ENCODE measurements around the gene NACC1.

DNA sequence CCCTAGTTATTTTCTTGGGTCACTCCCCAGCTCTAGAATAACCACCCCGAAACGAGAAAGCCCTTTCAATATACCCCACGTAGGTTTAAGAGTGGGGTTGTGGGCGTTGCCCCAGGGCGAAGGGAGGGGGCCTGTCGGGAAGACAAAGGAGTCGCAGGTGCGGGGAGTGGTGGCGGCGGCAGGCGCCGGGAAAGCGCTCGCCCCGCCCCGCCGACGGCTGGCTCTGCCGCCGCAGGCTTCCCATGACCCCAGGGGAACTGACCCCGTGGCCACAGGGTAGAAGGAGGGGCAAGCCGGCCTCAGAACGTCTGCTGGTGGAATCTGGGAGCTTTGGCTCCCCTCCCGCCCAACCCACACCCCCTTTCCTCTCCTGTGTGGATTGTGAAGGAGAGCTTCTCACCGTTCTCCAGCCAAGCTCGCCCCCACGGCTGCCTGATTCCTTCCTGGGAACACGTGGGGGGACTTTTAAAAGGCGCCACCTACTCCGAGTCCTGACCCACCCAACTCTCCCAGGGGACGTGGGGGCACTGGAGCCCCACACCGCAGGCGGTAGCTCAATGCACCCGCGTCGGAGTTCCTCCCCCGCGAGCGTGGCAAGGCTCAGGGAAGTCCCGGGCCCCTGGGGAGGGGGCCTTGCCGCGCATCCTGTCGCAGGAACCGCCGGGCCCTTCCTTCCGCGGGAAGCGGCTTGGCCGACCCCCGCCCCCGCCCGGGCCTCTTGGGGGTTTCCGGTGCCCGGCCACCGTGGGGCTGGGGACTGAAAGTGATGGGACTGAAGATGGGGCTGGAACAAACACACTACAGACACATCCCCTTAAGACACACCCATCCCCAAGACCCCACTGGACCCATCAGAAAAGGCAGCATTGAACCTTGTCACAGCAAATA lies 37.7 kb downstream of the NACC1 start:
- TF ChIP-seq, protein P1, sequence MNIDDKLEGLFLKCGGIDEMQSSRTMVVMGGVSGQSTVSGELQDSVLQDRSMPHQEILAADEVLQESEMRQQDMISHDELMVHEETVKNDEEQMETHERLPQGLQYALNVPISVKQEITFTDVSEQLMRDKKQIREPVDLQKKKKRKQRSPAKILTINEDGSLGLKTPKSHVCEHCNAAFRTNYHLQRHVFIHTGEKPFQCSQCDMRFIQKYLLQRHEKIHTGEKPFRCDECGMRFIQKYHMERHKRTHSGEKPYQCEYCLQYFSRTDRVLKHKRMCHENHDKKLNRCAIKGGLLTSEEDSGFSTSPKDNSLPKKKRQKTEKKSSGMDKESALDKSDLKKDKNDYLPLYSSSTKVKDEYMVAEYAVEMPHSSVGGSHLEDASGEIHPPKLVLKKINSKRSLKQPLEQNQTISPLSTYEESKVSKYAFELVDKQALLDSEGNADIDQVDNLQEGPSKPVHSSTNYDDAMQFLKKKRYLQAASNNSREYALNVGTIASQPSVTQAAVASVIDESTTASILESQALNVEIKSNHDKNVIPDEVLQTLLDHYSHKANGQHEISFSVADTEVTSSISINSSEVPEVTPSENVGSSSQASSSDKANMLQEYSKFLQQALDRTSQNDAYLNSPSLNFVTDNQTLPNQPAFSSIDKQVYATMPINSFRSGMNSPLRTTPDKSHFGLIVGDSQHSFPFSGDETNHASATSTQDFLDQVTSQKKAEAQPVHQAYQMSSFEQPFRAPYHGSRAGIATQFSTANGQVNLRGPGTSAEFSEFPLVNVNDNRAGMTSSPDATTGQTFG (tag by site-specific recombination; IDR thresholded peaks at IDR 0.05; ENCODE audit: borderline replicate concordance), result no peak
- TF ChIP-seq ZNF350 (tag by site-specific recombination; IDR thresholded peaks at IDR 0.05) (no peak), YY1 (tag by site-specific recombination; IDR thresholded peaks at IDR 0.05) (no peak), MZF1 (tag by site-specific recombination; IDR thresholded peaks at IDR 0.05; ENCODE audit: borderline replicate concordance) (0 out of 2 replicates have a peak, but pooled peaks have one; percentile 6), ZNF518A (tag by site-specific recombination; conservative IDR thresholded peaks at IDR 0.05; ENCODE audit: low read depth) (no peak), ZNF624 (tag by site-specific recombination; IDR thresholded peaks at IDR 0.05) (no peak), ZNF776 (tag by site-specific recombination; IDR thresholded peaks at IDR 0.05; ENCODE audit: borderline replicate concordance) (no peak), SALL2 (tag by site-specific recombination; IDR thresholded peaks at IDR 0.05; ENCODE audit: borderline replicate concordance) (no peak), KLF1 (tag by site-specific recombination; IDR thresholded peaks at IDR 0.05) (peak; percentile 77), MEIS1 (CRISPR knock-in tag; IDR thresholded peaks at IDR 0.05; ENCODE audit: borderline replicate concordance) (no peak), ZNF214 (tag by site-specific recombination; IDR thresholded peaks at IDR 0.05; ENCODE audit: borderline replicate concordance) (no peak), ZNF202 (tag by site-specific recombination; IDR thresholded peaks at IDR 0.05; ENCODE audit: borderline replicate concordance) (no peak)
- TF ChIP-seq, protein P2, sequence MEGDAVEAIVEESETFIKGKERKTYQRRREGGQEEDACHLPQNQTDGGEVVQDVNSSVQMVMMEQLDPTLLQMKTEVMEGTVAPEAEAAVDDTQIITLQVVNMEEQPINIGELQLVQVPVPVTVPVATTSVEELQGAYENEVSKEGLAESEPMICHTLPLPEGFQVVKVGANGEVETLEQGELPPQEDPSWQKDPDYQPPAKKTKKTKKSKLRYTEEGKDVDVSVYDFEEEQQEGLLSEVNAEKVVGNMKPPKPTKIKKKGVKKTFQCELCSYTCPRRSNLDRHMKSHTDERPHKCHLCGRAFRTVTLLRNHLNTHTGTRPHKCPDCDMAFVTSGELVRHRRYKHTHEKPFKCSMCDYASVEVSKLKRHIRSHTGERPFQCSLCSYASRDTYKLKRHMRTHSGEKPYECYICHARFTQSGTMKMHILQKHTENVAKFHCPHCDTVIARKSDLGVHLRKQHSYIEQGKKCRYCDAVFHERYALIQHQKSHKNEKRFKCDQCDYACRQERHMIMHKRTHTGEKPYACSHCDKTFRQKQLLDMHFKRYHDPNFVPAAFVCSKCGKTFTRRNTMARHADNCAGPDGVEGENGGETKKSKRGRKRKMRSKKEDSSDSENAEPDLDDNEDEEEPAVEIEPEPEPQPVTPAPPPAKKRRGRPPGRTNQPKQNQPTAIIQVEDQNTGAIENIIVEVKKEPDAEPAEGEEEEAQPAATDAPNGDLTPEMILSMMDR (tag by site-specific recombination; IDR thresholded peaks at IDR 0.05), result no peak
